ENCODE data around the gene CARS1. TPM values are rescaled to one million over a fixed set of nuclear protein-coding genes. Genes with fewer than 3 reads are reported as not detected.

CARS1 gene
- total RNA-seq, 4 donors from 2014 or later, result 40.6 to 69.7 (median 57.8) TPM

GRCh38 chr11:2964782-2965181 is 92.4 kb downstream of the CARS1 start:
- ATAC-seq (ENCODE audit: low FRiP score), result no peak
- DNase-seq (ENCODE audit: low spot score), result no peak
- TF ChIP-seq, protein P1, sequence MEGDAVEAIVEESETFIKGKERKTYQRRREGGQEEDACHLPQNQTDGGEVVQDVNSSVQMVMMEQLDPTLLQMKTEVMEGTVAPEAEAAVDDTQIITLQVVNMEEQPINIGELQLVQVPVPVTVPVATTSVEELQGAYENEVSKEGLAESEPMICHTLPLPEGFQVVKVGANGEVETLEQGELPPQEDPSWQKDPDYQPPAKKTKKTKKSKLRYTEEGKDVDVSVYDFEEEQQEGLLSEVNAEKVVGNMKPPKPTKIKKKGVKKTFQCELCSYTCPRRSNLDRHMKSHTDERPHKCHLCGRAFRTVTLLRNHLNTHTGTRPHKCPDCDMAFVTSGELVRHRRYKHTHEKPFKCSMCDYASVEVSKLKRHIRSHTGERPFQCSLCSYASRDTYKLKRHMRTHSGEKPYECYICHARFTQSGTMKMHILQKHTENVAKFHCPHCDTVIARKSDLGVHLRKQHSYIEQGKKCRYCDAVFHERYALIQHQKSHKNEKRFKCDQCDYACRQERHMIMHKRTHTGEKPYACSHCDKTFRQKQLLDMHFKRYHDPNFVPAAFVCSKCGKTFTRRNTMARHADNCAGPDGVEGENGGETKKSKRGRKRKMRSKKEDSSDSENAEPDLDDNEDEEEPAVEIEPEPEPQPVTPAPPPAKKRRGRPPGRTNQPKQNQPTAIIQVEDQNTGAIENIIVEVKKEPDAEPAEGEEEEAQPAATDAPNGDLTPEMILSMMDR (IDR thresholded peaks at IDR 0.05), result no peak

- TF ChIP-seq, protein P1 (IDR thresholded peaks at IDR 0.05), result no peak
- DNase-seq (ENCODE audit: low spot score) (no peak), ATAC-seq (ENCODE audit: low FRiP score) (no peak)
These were observed 93.5 kb downstream of the CARS1 start for GRCh38 chr11:2963761-2964160.

GRCh38 chr11:2963112-2963754 is 94.0 kb downstream of the CARS1 start:
- DNase-seq (ENCODE audit: low spot score) (no peak), ATAC-seq (ENCODE audit: low FRiP score) (no peak)
- TF ChIP-seq, protein P1 (IDR thresholded peaks at IDR 0.05), result no peak

DNA sequence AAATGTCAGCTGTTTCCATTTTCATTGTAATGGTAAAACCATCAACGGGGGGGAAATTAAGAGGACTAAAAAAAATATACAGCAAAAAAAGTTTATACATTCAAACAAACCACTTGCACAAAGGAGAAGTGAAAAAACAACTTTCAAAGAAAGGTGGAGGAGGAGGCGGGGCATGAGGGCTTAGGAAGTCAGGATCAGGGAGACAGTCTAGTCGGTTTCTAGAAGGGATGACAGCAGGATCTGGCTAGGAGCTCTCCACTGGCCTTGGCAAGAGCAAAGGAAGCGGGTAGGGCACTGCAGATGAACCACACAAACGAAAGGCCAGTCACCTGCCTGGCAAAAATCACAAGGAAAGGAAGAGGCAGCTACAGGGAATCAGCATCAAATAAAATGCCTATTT is 96.1 kb downstream of the CARS1 start:
- TF ChIP-seq, protein P1 (IDR thresholded peaks at IDR 0.05), result no peak
- DNase-seq (ENCODE audit: low spot score) (no peak), ATAC-seq (ENCODE audit: low FRiP score) (no peak)

DNA sequence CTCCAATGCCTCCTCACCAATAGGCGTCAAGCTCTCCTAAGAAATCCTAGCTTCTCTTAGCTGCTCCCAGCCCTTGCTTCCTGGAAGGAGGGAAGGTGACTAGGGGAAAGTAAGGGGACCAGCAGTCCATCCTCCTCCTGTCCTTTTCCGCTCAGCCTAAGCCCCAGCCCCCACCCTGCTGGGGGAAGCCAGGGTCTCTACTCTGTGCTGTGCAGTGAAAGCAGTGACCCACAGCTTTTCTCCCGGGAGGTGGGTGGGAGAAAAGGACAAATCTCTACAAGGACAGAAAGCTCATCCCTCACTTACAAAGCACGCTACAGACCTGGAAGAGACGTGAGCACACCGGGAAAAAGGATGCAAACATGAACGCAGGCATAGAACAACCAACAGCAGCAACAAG is 97.1 kb downstream of the CARS1 start:
- DNase-seq (ENCODE audit: low spot score) (no peak), ATAC-seq (ENCODE audit: low FRiP score) (no peak)
- TF ChIP-seq, protein P1 (IDR thresholded peaks at IDR 0.05), result no peak

GRCh38 chr11:2958251-2958650 is 99.0 kb downstream of the CARS1 start:
- ATAC-seq (ENCODE audit: low FRiP score) (no peak), DNase-seq (ENCODE audit: low spot score) (no peak)
- TF ChIP-seq, protein P1 (IDR thresholded peaks at IDR 0.05), result no peak

DNA sequence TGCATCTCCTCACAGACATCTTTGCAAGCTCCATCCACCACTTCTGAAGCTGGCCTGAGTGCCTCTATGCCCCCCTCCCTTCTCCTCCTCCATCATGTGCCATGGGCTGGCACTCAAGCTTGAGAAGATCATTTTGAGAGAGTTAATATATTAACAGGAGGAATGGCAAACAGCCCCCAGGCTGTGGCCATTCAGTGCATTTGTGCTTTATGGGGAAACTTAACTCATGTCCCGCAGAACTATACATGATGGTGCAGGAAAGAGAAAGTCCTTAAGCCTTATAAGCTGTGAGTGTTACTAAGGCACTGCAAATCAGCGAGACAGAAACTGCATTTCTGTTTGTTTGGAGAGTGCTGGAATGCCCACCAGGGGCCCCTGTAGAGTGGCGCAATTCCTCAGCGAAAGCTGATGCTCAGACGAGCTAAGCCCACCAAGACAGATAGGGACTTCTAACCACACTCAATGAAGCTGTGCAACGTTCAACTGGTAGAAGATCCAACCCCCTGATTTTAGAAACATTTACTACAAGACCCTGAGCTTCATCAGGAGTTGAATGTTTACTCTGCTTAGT is 101.2 kb downstream of the CARS1 start:
- ATAC-seq (ENCODE audit: low FRiP score) (no peak), DNase-seq (ENCODE audit: low spot score) (no peak)
- TF ChIP-seq, protein P1 (IDR thresholded peaks at IDR 0.05), result no peak
